Measurements from ENCODE around the gene PPARA.

The PPARA gene

DNA sequence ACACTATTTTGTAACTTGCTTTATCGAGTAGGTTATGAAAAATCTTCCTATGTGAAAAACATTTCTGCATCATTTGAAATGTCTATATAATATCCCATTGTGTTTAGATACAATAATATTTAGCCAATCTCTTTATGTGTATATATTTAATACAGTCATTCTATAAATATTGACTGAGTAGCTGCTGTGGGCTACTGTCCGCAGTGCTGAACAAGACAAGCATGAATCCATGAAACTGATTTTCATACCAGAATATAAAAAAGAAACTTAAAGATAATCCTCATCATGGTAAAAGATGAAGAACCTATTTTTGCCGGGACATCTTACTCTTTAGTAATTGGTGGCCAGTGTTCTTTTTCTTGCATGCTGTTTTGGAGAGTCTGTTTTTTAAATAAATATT lies 3.6 kb downstream of the PPARA start:
- no peaks in the 10 kb centered on the region for H3K9me3 Mint-ChIP-seq
- H3K27me3 Mint-ChIP-seq, result peaks cover 0 to 3% of the 10 kb centered on the region in 2 donors
- no peak for DNase-seq
- H3K4me3 Mint-ChIP-seq, result no peak overlapping the region
- peaks cover 12 to 25% of the 10 kb centered on the region in 2 donors for H3K4me1 Mint-ChIP-seq
- H3K27ac Mint-ChIP-seq, result no peak overlapping the region
- H3K36me3 Mint-ChIP-seq, result peaks cover 10 to 28% of the 10 kb centered on the region in 2 donors
- ATAC-seq (replicated peaks), result no peak

DNA sequence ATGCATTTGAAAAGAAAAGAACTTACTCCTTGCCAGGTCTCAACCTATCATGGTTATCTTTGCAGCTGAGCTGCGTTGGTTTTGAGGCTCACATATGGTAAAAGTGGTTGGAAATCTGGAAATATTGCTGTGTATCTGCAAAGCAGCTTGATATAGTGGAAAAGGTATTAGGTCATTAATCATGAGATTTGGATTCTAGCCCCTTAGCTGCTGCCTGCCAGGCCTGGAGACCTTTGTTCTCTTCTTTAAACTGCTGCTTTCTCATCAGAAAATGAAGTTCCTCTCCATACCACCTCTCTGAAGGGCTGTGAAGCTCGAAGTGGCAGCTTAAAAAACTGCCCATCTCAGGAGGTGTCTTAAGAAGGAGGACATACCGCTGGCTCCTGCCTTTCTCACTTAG lies 5.7 kb downstream of the PPARA start:
- no peak for DNase-seq
- peaks cover 4 to 15% of the 10 kb centered on the region in 2 donors for H3K4me1 Mint-ChIP-seq
- ATAC-seq (replicated peaks), result no peak
- H3K9me3 Mint-ChIP-seq, result no peaks in the 10 kb centered on the region
- H3K4me3 Mint-ChIP-seq, result no peak overlapping the region
- H3K27me3 Mint-ChIP-seq, result no peaks in the 10 kb centered on the region
- H3K36me3 Mint-ChIP-seq, result peaks cover 21 to 41% of the 10 kb centered on the region in 2 donors
- H3K27ac Mint-ChIP-seq, result no peak overlapping the region

DNA sequence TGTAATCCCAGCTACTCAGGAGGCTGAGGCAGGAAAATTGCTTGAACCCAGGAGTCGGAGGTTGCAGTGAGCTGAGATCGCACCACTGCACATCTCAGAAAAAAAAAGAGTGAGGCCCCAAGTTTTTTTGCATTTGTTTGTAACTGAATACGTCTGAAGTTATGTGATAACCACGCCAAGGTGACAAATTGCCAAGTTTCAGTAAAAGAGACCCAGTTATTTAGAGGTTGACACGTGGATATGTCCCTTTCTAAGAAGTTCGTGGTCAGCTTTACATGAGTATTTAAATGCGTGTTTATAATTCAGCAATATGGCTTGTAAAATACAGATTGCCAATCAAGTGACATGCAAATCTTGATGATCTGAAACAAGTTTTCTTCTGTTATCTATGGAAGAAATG lies 8.0 kb downstream of the PPARA start:
- no peak overlapping the region for H3K4me3 Mint-ChIP-seq
- peaks cover 24 to 51% of the 10 kb centered on the region in 2 donors for H3K36me3 Mint-ChIP-seq
- DNase-seq (no peak), ATAC-seq (replicated peaks) (no peak)
- peaks cover 4 to 5% of the 10 kb centered on the region in 2 donors for H3K4me1 Mint-ChIP-seq
- no peaks in the 10 kb centered on the region for H3K9me3 Mint-ChIP-seq
- H3K27ac Mint-ChIP-seq, result no peak overlapping the region
- H3K27me3 Mint-ChIP-seq, result no peaks in the 10 kb centered on the region

DNA sequence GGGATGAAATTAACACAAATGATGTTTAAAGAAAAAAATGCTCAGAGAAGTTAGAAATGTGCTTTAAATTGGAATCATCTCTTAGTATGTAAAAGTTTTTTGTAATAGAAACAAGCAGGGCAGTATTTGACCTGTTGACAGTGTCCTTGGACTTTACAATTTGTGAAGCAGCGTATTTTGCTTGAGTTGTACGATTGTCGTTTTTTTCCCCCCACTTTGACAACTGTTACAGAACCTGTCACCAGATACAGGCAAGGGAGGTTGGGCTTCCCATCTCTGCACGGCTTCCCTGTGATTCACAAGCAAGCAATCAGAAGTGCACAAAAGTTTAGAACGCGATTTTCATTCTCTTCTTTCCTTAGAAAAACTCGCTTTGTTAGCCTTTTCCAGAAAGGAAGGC lies 8.9 kb downstream of the PPARA start:
- Mint-ChIP-seq H3K4me1 (peaks cover 4 to 5% of the 10 kb centered on the region in 2 donors), H3K9me3 (no peaks in the 10 kb centered on the region), H3K27ac (no peak overlapping the region), H3K27me3 (no peaks in the 10 kb centered on the region), H3K4me3 (no peak overlapping the region), H3K36me3 (peaks cover 24 to 50% of the 10 kb centered on the region in 2 donors)
- no peak for ATAC-seq (replicated peaks)
- DNase-seq, result no peak

DNA sequence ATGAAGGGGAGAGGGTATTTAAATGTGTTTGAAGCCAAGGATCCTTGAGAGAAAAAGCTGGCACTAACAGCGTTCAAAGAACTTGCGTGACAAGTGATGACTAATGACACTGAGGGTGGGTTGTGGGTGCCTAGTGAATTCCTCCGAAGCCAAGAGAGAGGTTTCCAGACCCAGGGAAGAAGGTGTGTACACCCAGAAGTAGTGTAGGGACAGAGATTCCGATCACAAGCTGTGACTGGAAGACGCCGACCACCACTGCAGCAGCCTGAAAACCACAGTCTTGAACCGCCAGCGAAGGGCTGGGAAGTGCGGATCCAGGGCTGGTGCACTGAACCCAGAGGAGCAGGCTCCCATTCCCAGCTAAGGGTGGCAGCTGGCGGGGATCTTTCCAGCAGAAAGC lies 9.5 kb downstream of the PPARA start:
- no peak overlapping the region for H3K27ac Mint-ChIP-seq
- DNase-seq (no peak), ATAC-seq (replicated peaks) (no peak)
- H3K4me1 Mint-ChIP-seq, result peaks cover 4 to 5% of the 10 kb centered on the region in 2 donors
- H3K4me3 Mint-ChIP-seq, result no peak overlapping the region
- no peaks in the 10 kb centered on the region for H3K27me3 Mint-ChIP-seq
- H3K36me3 Mint-ChIP-seq, result peaks cover 24 to 49% of the 10 kb centered on the region in 2 donors
- H3K9me3 Mint-ChIP-seq, result no peaks in the 10 kb centered on the region

DNA sequence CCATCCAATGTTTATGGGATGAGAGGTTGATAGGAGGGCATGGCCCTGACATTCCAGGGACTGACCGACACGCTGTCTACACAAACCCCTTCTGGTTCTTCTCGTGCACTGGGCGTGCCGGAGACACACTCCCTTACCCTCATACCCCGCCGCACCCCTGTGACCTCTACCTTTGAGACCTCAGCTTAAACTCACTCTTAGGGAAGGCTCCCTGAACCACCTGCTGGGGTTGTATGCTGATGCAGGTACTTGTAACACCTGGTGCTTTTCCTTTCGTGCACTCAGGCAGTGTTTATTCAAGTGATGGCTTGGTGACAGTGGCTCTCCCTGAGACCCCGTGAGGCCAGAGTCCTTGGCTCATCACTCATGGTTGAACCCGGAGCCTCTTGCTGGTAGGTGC lies 12.0 kb downstream of the PPARA start:
- Mint-ChIP-seq H3K4me1 (peaks cover 0 to 2% of the 10 kb centered on the region in 2 donors), H3K4me3 (no peak overlapping the region), H3K9me3 (no peaks in the 10 kb centered on the region), H3K27ac (no peak overlapping the region), H3K36me3 (peaks cover 21 to 40% of the 10 kb centered on the region in 2 donors), H3K27me3 (no peaks in the 10 kb centered on the region)
- no peak for ATAC-seq (replicated peaks)
- no peak for DNase-seq

DNA sequence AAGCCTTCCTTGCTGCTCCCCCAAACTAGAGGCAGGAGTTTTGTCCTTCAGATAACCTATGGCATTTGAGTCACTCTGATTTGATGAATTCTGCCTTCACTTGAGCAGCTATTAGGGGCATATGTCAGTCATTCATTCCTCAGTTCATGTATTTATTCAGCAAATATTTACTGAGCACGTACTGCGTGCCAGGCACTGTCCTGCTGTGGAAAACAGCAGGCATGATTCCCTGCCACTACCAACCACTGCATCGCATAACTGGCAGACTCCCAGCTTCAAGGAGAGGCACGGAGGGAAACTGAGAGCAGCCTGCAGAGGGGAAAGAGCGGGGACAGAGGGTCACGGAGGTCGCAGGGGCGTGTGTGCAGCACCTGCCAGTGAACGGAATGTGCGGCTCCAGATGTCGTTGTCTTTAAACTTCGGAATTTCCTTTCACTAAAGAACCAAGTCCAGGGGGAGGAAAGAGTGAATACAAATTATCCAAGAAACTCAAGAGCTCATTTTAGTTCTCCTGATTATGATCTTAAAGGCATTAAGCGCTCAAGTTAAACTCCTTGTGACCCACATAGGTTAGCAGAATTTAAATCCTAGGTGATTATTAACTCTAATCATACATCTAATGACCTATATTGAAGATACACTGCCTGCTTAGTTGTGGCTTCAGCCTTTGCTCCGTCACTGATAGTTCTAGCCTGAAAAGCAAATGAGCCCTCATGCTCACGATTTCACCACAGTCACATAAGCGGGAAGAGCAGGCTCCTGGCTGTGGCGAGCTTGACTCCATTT lies 12.6 kb downstream of the PPARA start:
- ATAC-seq (replicated peaks) (no peak), DNase-seq (no peak)
- Mint-ChIP-seq H3K9me3 (no peaks in the 10 kb centered on the region), H3K4me1 (peaks cover 0 to 2% of the 10 kb centered on the region in 2 donors), H3K4me3 (no peak overlapping the region), H3K27me3 (no peaks in the 10 kb centered on the region), H3K36me3 (peaks cover 26 to 35% of the 10 kb centered on the region in 2 donors), H3K27ac (no peak overlapping the region)

DNA sequence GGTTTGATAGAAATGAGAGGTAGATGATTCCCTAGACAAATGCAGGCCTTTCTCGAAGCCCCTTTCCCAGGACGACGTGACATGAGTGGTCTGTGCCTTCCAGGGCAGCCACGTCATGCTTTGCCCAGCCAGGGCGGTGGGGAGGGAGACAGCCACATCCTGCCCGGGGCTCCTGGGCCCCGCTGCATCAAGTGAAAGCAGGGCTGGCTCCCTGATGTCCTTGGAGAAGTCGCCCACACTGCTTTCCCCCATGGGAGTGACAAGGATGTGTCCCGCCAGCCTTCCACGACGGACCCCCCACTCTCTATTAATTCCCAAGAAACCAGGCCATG lies 13.2 kb downstream of the PPARA start:
- Mint-ChIP-seq H3K27ac (no peak overlapping the region), H3K27me3 (no peaks in the 10 kb centered on the region), H3K4me3 (no peak overlapping the region), H3K36me3 (peaks cover 26 to 35% of the 10 kb centered on the region in 2 donors), H3K9me3 (no peaks in the 10 kb centered on the region), H3K4me1 (peaks cover 0 to 2% of the 10 kb centered on the region in 2 donors)
- DNase-seq, result no peak
- ATAC-seq (replicated peaks), result no peak

DNA sequence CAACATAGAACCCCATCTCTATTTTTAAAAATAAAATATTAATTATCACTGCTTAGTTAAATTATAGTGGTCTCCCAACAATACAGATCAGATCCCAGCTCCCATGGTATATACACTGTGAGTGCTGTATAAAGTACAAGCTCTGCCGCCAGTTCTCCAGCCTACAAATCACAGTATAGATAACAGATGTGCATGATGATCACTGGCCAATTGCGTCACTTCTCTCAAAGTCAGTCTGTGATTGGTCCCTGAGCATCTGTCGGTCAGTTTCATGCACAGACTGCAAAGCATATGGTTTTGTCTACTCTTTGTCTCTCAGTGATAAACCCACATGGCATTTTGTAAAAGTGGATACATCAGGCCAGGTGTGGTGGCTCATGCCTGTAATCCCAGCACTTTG lies 15.7 kb downstream of the PPARA start:
- ATAC-seq (replicated peaks) (no peak), DNase-seq (no peak)
- H3K27me3 Mint-ChIP-seq, result no peaks in the 10 kb centered on the region
- H3K4me1 Mint-ChIP-seq, result peaks cover 3 to 5% of the 10 kb centered on the region in 2 donors
- no peak overlapping the region for H3K4me3 Mint-ChIP-seq
- H3K27ac Mint-ChIP-seq, result no peak overlapping the region
- H3K9me3 Mint-ChIP-seq, result no peaks in the 10 kb centered on the region
- H3K36me3 Mint-ChIP-seq, result peaks cover 16 to 26% of the 10 kb centered on the region in 2 donors

DNA sequence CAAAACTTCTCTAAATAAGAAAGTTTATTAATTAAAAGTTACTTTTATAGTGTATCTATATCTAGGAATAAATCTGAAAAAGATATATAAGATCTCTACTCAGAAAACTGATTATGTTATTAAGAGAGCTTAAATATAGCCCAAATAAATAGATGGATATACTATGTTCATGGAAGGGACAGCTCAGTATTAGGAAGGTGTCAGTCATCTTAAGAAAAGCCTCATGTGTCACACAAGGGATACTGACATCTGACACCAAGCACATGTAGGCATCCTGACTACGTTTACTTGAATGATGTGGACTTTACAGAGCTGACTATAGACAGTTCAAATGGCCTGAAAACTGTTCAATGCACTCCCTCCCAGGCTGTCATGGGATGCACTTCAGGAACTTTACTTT lies 19.3 kb downstream of the PPARA start:
- no peak overlapping the region for H3K4me3 Mint-ChIP-seq
- H3K27me3 Mint-ChIP-seq, result no peaks in the 10 kb centered on the region
- H3K9me3 Mint-ChIP-seq, result no peaks in the 10 kb centered on the region
- no peak overlapping the region for H3K27ac Mint-ChIP-seq
- peaks cover 13 to 21% of the 10 kb centered on the region in 2 donors for H3K4me1 Mint-ChIP-seq
- DNase-seq (no peak), ATAC-seq (replicated peaks) (no peak)
- H3K36me3 Mint-ChIP-seq, result peaks cover 12 to 15% of the 10 kb centered on the region in 2 donors

DNA sequence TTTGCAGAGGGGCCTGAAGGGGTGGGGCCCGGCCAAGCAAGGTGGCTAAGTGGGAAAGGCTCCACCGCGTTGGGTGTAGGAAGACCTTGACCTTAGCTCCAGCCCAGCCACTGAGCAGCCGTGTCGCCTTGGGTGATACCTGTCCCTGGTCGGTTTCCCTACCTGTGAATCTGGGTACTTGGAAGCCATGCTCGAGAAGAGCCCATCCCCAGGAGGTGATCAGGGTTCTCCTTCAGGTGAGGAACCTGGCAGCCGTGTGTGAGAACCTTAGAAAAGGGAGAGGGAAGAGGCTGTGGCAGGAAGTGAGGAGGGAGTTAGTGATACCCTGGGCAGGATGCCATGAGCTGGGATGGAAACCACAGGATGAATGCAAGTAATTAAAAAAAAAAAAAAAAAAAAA lies 21.6 kb downstream of the PPARA start:
- Mint-ChIP-seq H3K27ac (peak overlapping the region; percentile 88), H3K9me3 (no peaks in the 10 kb centered on the region), H3K36me3 (peaks cover 14 to 17% of the 10 kb centered on the region in 2 donors), H3K4me3 (no peak overlapping the region), H3K4me1 (peaks cover 13 to 21% of the 10 kb centered on the region in 2 donors), H3K27me3 (no peaks in the 10 kb centered on the region)
- ATAC-seq (replicated peaks), result no peak
- no peak for DNase-seq

DNA sequence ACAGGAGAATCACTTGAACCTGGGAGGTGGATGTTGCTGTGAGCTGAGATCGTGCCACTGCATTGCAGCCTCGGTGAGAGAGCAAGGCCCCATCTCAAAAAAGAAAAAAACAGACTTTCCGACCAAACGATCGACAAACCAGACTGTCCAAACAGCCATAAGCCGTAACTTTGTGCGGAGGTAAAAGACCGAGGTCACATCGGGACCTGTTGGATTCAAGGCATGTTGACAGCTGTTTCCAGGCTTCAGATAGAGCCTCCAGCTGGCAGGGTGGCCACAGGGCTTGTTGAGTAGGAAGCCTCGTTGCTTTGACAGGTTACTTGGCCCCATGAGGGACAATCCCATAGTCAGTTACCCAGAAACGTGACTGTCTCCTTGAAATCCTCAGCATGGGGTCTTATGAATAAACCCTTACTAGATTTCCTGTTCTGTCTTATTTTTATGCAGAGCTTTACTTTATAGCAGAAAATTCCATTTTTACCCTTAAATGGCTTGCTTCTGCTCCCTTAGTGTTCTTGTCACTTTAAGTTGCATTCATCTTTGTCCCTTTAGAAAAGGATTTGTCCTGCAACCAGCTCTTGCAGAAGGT lies 22.3 kb downstream of the PPARA start:
- Mint-ChIP-seq H3K4me1 (peaks cover 13 to 21% of the 10 kb centered on the region in 2 donors), H3K9me3 (peaks cover 0 to 3% of the 10 kb centered on the region in 2 donors), H3K4me3 (no peak overlapping the region), H3K27me3 (no peaks in the 10 kb centered on the region), H3K36me3 (peaks cover 13 to 21% of the 10 kb centered on the region in 2 donors), H3K27ac (no peak overlapping the region)
- DNase-seq, result no peak
- ATAC-seq (replicated peaks), result no peak

DNA sequence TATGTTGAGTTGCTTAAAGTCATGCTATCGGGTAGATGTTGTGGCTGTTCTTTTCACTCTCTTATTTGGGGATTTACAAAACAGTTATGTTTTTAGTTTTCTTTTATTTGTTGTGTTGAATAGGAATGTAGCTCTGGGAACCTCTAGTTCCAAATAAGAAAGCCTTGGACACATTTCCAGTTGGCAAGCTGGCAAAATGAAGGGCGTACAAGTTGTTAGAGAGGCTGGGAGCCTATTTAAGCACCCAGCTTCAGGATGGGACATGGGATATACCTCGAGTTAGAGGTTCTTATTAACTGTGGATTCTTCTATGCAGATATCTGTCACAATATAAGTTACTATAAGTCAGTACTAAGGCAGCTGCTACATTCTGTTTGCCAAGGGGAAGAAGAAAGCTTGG lies 22.8 kb downstream of the PPARA start:
- DNase-seq, result no peak
- Mint-ChIP-seq H3K27ac (no peak overlapping the region), H3K4me1 (peaks cover 13 to 21% of the 10 kb centered on the region in 2 donors), H3K4me3 (no peak overlapping the region), H3K27me3 (no peaks in the 10 kb centered on the region), H3K9me3 (peaks cover 0 to 4% of the 10 kb centered on the region in 2 donors), H3K36me3 (peaks cover 14 to 26% of the 10 kb centered on the region in 2 donors)
- no peak for ATAC-seq (replicated peaks)

DNA sequence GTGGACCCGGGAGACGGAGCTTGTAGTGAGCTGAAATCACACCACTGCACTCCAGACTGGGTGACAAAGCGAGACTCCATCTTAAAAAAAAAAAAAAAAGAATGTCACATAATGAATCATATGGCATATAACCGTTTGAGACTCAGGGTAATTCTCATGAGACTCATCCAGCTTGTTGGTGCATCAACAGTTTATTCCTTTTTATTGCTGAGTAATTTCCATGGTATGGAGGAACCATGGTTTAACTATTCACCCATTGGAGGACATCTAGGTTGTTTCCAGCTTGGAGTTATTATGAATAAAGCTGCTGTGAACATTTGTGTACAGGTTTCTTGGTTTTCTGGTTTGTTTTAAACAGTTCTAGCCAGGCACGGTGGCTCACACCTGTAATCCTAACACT lies 25.3 kb downstream of the PPARA start:
- H3K4me1 Mint-ChIP-seq, result peaks cover 11 to 21% of the 10 kb centered on the region in 2 donors
- H3K27ac Mint-ChIP-seq, result no peak overlapping the region
- DNase-seq (no peak), ATAC-seq (replicated peaks) (no peak)
- no peaks in the 10 kb centered on the region for H3K27me3 Mint-ChIP-seq
- peaks cover 14 to 18% of the 10 kb centered on the region in 2 donors for H3K9me3 Mint-ChIP-seq
- H3K36me3 Mint-ChIP-seq, result peaks cover 35 to 48% of the 10 kb centered on the region in 2 donors
- H3K4me3 Mint-ChIP-seq, result no peak overlapping the region

DNA sequence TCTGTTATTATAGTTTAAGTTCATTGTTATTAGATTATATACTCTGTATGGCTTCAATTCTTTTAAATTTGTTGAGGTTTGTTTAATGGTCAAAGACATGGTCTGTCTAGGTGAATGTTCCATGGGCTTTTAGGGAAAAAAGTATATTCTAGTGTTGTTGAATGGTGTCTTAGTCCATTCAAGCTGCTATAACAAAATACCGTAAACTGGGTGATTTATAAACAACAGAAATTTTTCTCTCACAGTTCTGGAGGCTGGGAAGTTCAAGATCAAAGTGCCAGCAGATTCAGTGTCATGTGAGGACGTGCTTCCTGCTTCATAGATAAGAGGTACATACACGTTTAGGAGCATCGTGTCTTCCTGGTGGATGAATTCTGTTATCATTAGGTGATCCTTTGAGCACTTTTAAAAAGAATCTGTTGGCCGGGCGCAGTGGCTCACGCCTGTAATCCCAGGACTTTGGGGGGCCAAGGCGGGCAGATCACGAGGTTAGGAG lies 26.2 kb downstream of the PPARA start:
- Mint-ChIP-seq H3K4me3 (no peak overlapping the region), H3K9me3 (peaks cover 22 to 27% of the 10 kb centered on the region in 2 donors), H3K27me3 (no peaks in the 10 kb centered on the region), H3K36me3 (peaks cover 42 to 57% of the 10 kb centered on the region in 2 donors), H3K27ac (no peak overlapping the region), H3K4me1 (peaks cover 6 to 12% of the 10 kb centered on the region in 2 donors)
- no peak for ATAC-seq (replicated peaks)
- DNase-seq, result no peak

Measured in stimulated activated naive B cell treated with anti-CD40 and anti-IgM and Interleukin-4, amounts not matched to agents 10 μg/mL and 1 μg/mL and 100 μg/mL, for 72 hours (primary cell).